IMR-90 (cell line): ENCODE measurements around the gene TMEM163. TPM values are rescaled to one million over a fixed set of nuclear protein-coding genes. Genes with fewer than 3 reads are reported as not detected.

Experiments
- ATAC-seq: fragments of 200-7000 bp; cut with Tn5 transposase; 2 replicates; pipeline ENCODE4 v1.9.1; 2020; ENCODE audit warnings: low read depth, mild to moderate bottlenecking, moderate library complexity
- BruUV-seq: library from RNA; stranded (reverse); fragments of 400-500 nt; replicated peaks from 2 replicates; lab custom pipeline; 2021; lab: Mats Ljungman, UMichigan
- CTCF ChIA-PET: fragments of 300-600 bp; formaldehyde crosslinking; extraction: SDS; loops from one replicate; lab custom pipeline; 2021; ENCODE audit warnings: antibody characterized with exemption; lab: Yijun Ruan, JAX
- POLR2A ChIA-PET: fragments of 300-600 bp; sonication (Branson Sonifier 250); formaldehyde crosslinking; loops from one replicate; lab custom pipeline; 2022; ENCODE audit warnings: antibody characterized with exemption; ENCODE audit not compliant: unreplicated experiment; lab: Charles Lee
- DNase-seq: peaks from one replicate; pipeline ENCODE4 v3.0.0; 2013
- H2AFZ ChIP-seq: replicated peaks from 2 replicates; pipeline ENCODE3; 2013; ENCODE audit warnings: low read length, mild to moderate bottlenecking; ENCODE audit not compliant: poor library complexity
- H2AK5ac ChIP-seq: 2 replicates; pipeline ENCODE4 v1.6.1; 2013; ENCODE audit warnings: low read depth, low read length, inconsistent platforms
- H2AK9ac ChIP-seq: replicated peaks from 2 replicates; pipeline ENCODE3; 2013; ENCODE audit warnings: mild to moderate bottlenecking, low read depth, low read length, moderate library complexity; ENCODE audit not compliant: poor library complexity
- H2BK120ac ChIP-seq: 2 replicates; pipeline ENCODE4 v1.6.1; 2013; ENCODE audit warnings: low read depth, low read length, inconsistent platforms
- H2BK15ac ChIP-seq: 3 replicates; pipeline ENCODE4 v1.6.1; 2013; ENCODE audit warnings: low read depth, low read length, inconsistent platforms
- H2BK20ac ChIP-seq: 2 replicates; pipeline ENCODE4 v1.6.1; 2013; ENCODE audit warnings: low read depth, mild to moderate bottlenecking, inconsistent platforms, low read length, moderate library complexity
- H2BK5ac ChIP-seq: 2 replicates; pipeline ENCODE4 v1.6.1; 2013; ENCODE audit warnings: mild to moderate bottlenecking, low read depth, low read length, inconsistent platforms; ENCODE audit not compliant: poor library complexity, severe bottlenecking
- H3K14ac ChIP-seq: replicated peaks from 2 replicates; pipeline ENCODE4 v1.6.1; 2013; ENCODE audit warnings: low read depth, low read length, inconsistent platforms
- H3K18ac ChIP-seq: 2 replicates; pipeline ENCODE4 v1.6.1; 2013; ENCODE audit warnings: low read depth, low read length, control low read depth
- H3K23ac ChIP-seq: 2 replicates; pipeline ENCODE4 v1.6.1; 2013; ENCODE audit warnings: low read depth, low read length, inconsistent platforms
- H3K27ac ChIP-seq: 2 replicates; pipeline ENCODE4 v1.5.1; 2013; ENCODE audit warnings: mild to moderate bottlenecking, control low read depth, low read length; ENCODE audit not compliant: insufficient read depth
- H3K27me3 ChIP-seq: 2 replicates; pipeline ENCODE4 v1.6.1; 2013; ENCODE audit warnings: low read length; ENCODE audit not compliant: control insufficient read depth, insufficient read depth
- H3K36me3 ChIP-seq: 2 replicates; pipeline ENCODE4 v1.6.1; 2013; ENCODE audit warnings: low read length, mixed read lengths; ENCODE audit not compliant: control insufficient read depth, insufficient read depth
- H3K4ac ChIP-seq: 2 replicates; pipeline ENCODE4 v1.6.1; 2013; ENCODE audit warnings: low read depth, low read length, inconsistent platforms
- H3K4me1 ChIP-seq: 2 replicates; pipeline ENCODE4 v1.6.1; 2013; ENCODE audit warnings: low read length, mixed read lengths; ENCODE audit not compliant: control insufficient read depth, insufficient read depth
- H3K4me2 ChIP-seq: 2 replicates; pipeline ENCODE4 v1.6.1; 2013; ENCODE audit warnings: low read depth, mild to moderate bottlenecking, control low read depth, low read length, moderate library complexity
- H3K4me3 ChIP-seq: 2 replicates; pipeline ENCODE4 v1.5.1; 2013; ENCODE audit warnings: low read depth, mild to moderate bottlenecking, control low read depth, low read length, moderate library complexity; ENCODE audit not compliant: insufficient read depth
- H3K56ac ChIP-seq: 2 replicates; pipeline ENCODE4 v1.6.1; 2013; ENCODE audit warnings: low read length, inconsistent platforms; ENCODE audit not compliant: insufficient read depth; ENCODE audit errors: extremely low read depth
- H3K79me1 ChIP-seq, 2 experiments: 2 replicates each; pipeline ENCODE4 v1.6.1; 2013; ENCODE audit warnings: low read length in 2 of 2, inconsistent platforms in 1 of 2, low read depth in 1 of 2
- H3K9ac ChIP-seq: 2 replicates; pipeline ENCODE4 v1.6.1; 2013; ENCODE audit warnings: low read depth, low read length, control low read depth
- H3K9me1 ChIP-seq: 2 replicates; pipeline ENCODE4 v1.6.1; 2013; ENCODE audit warnings: low read length, inconsistent platforms; ENCODE audit not compliant: insufficient read depth
- H3K9me3 ChIP-seq: 2 replicates; pipeline ENCODE4 v1.6.1; 2013; ENCODE audit warnings: low read length; ENCODE audit not compliant: control insufficient read depth, insufficient read depth
- H4K20me1 ChIP-seq: 2 replicates; pipeline ENCODE4 v1.6.1; 2013; ENCODE audit warnings: low read length, inconsistent platforms; ENCODE audit not compliant: insufficient read depth
- H4K5ac ChIP-seq: 2 replicates; pipeline ENCODE4 v1.6.1; 2013; ENCODE audit warnings: mild to moderate bottlenecking, low read depth, low read length, control low read depth
- H4K8ac ChIP-seq, 2 experiments: 2 replicates each; pipeline ENCODE4 v1.6.1; 2013; ENCODE audit warnings: low read depth in 2 of 2, low read length in 2 of 2, control low read depth in 1 of 2, inconsistent platforms in 1 of 2
- H4K91ac ChIP-seq: 2 replicates; pipeline ENCODE4 v1.6.1; 2013; ENCODE audit warnings: low read depth, low read length, inconsistent platforms; ENCODE audit not compliant: insufficient read depth
- RFX5 ChIP-seq: IDR thresholded peaks from 2 replicates; pipeline ENCODE4 v1.8.0; 2012; ENCODE audit warnings: low read depth, mild to moderate bottlenecking, low read length, moderate library complexity
- WGBS, 2 experiments: methylation state at CpG; one replicate each; pipeline versions ENCODE4 v1.1.5 to v1.1.7; 2013; ENCODE audit warnings: missing lambda C conversion rate in 2 of 2; ENCODE audit not compliant: insufficient read length in 1 of 2; ENCODE audit errors: extremely low coverage in 2 of 2; 5-methylcytosine and 5-hydroxymethylcytosine counted together
- dilution Hi-C: fragments of 300-500 bp; cut with HindIII; formaldehyde crosslinking; loops from one replicate; pipeline ENCODE4 v1.14.3; 2018; ENCODE audit warnings: low sequenced_read_pairs; ENCODE audit not compliant: unreplicated experiment
- in situ Hi-C: fragments of 300-500 bp; cut with MboI; formaldehyde crosslinking; loops from 3 replicates; pipeline ENCODE4 v1.14.3; 2019; ENCODE audit warnings: low sequenced_read_pairs, inconsistent platforms, mixed read lengths
- intact Hi-C: fragments of 100-400 bp; cut with micrococcal nuclease; formaldehyde crosslinking; loops from 2 replicates; pipeline ENCODE4 v1.10.0; 2022
- polyA plus RNA-seq, 3 experiments: library from polyadenylated mRNA; depleted of rRNA; stranded (reverse); fragments of >200 nt; gene quantifications; 2 replicates each; pipeline ENCODE4 v1.2.3, GENCODE V29; 2012; ENCODE audit warnings: low replicate concordance in 1 of 3
- total RNA-seq: library from RNA; depleted of rRNA; stranded (reverse); fragments of >200 nt; gene quantifications from 2 replicates; pipeline ENCODE4 v1.2.3, GENCODE V29; 2012

TMEM163 gene
- total and polyA plus RNA-seq, 2 of the 4 experiments (the other 2 are of a cell fraction): not detected

DNA sequence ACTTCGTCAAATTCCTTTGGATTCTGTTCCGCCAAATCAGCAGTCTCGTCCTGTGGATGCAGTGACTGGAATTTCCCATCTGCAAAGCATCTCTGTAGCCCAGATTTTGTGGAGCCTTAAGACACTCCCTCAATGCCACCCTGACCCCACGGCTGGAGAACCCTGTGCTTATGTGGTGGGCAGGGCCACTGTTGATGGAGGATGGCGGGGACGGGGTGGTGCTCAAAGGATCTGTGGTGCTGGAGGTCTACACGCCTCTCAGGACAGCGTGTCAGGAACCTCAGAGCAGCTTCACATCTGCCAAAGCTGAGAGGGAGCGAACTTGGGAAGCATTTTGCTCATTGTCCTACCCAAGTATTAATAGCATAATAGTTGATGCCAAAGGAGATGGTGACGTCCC is 264.8 kb downstream of the TMEM163 start:
- no peaks in the 10 kb centered on the region for H3K9me3 ChIP-seq
- DNase-seq: no peak
- H2BK5ac ChIP-seq: no peak overlapping the region
- no peaks in the 10 kb centered on the region for H4K20me1 ChIP-seq
- H2AK9ac ChIP-seq: peak overlapping the region; percentile 38
- no peak overlapping the region for H2BK15ac ChIP-seq
- no peak overlapping the region for H3K4me2 ChIP-seq
- in situ Hi-C loops (loop anchor here (10.0 kb wide), 1 partner anchor 569 kb away; no protein-coding TSS in a partner anchor), intact Hi-C loops (no loop called here), dilution Hi-C loops (no loop called here)
- no peak overlapping the region for H3K4ac ChIP-seq
- ATAC-seq: no peak
- no peak overlapping the region for H4K5ac ChIP-seq
- H2AFZ ChIP-seq: no peak overlapping the region
- no peak overlapping the region for H4K8ac ChIP-seq
- peaks cover 34% of the 10 kb centered on the region for H3K36me3 ChIP-seq
- H3K18ac ChIP-seq: no peak overlapping the region
- no peak overlapping the region for H3K14ac ChIP-seq
- 0 out of 2 replicates have a peak, but pooled peaks cover 4% of the 10 kb centered on the region for H3K9me1 ChIP-seq
- H2BK20ac ChIP-seq: no peak overlapping the region
- no peak overlapping the region for H4K91ac ChIP-seq
- no peak overlapping the region for H3K4me3 ChIP-seq
- TF ChIP-seq RFX5: no peak
- 86% methylated on average over 1 of the region's 10 CpGs; no CpG with 5 or more reads in 1 of the 2 experiments for WGBS, 2 experiments
- ChIA-PET CTCF (no interaction called here), POLR2A (no interaction called here)
- peaks cover 0 to 5% of the 10 kb centered on the region in 2 experiments; a peak in 1 of 4 replicates for H3K79me1 ChIP-seq
- no TSS peak for BruUV-seq
- H3K56ac ChIP-seq: no peak overlapping the region
- H2AK5ac ChIP-seq: no peak overlapping the region
- H3K27ac ChIP-seq: no peak overlapping the region
- H3K9ac ChIP-seq: no peak overlapping the region
- no peaks in the 10 kb centered on the region for H3K4me1 ChIP-seq
- H3K27me3 ChIP-seq: no peaks in the 10 kb centered on the region
- H3K23ac ChIP-seq: no peak overlapping the region
- H2BK120ac ChIP-seq: no peak overlapping the region
